Endometrial microvascular endothelial cells (primary cell): ENCODE results near the gene ARPC5L. TPM values are rescaled to one million over a fixed set of nuclear protein-coding genes. Genes with fewer than 3 reads are reported as not detected.
"Not testable (repeated sequence)": the region's sequence is repeated elsewhere in the genome, so short reads cannot be mapped to it uniquely, and the experiment has no call there.

ENCODE experiments used
- in situ Hi-C: cut with HindIII; loops from 2 replicates; pipeline ENCODE4 v1.10.0; 2017; ENCODE audit warnings: low sequenced_read_pairs, low pct_unique_long_range_greater_than_20kb; ENCODE audit errors: inconsistent ontology term
- total RNA-seq: library from RNA; depleted of rRNA; stranded (reverse); fragments of >200 nt; gene quantifications from one replicate; pipeline ENCODE4 v1.2.3, GENCODE V29; 2015; ENCODE audit errors: inconsistent ontology term

Gene ARPC5L
- total RNA-seq, 1 donor from 2014 or later = 48.2 TPM

DNA sequence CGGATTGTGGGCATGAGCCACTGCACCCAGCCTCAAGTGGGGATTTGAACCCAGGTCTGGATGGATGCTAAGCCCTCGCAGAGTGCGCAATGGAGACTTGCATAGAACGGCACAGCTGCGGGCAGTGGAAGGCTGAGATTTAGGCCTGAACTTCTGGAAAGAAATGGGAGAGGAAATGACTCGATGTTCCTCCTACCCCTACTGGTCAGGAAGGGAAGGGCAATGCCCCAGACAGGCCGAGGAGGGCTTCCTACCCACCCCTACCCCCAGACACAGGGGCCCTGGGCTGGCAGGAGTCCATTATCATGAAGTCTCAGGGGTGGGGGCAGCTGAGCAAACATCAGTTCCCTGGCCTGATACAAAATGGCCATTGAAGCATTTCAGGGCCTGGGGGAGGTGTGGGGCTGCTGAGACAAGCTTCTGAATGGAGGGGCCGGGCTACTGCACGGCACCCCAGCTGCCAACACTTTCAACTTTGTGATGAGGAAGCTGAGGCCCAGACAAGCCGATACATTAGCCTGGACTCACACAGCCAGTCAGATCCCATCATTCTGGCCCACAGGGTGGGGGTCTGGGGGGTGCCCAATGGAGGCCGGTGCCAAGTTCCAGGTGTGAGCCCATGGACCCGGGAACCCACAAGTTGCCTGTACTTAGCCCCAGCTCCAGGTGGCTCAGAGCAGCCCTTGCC, 22.2 kb upstream of the ARPC5L start:
- in situ Hi-C loops = no loop called here

DNA sequence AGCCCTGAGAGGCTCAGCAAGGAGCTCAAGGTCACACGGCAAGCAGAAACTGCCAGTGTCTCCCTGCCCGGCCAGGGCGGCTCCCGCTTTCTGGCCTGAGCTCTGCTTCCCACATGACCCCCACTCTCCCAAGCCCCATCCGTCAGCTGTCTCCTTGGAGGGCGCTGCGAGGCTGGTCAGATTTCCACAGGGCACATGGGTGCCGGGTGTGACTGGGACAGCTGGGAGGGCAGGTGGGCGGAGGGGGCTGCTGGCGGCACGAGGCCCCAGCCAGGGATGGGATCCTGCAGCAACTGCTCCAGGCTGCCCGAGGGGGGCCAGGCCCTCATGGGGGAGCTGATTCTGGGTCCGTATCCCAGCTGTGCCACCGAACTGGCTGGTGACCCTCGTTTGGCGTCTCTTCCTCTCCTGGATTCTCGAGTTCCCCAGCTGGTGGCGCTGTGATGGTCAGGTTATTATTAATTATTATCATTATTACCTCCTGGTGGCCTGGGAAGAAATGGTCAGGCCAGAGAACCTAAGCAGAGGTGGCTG, 21.6 kb upstream of the ARPC5L start:
- in situ Hi-C loops = no loop called here

DNA sequence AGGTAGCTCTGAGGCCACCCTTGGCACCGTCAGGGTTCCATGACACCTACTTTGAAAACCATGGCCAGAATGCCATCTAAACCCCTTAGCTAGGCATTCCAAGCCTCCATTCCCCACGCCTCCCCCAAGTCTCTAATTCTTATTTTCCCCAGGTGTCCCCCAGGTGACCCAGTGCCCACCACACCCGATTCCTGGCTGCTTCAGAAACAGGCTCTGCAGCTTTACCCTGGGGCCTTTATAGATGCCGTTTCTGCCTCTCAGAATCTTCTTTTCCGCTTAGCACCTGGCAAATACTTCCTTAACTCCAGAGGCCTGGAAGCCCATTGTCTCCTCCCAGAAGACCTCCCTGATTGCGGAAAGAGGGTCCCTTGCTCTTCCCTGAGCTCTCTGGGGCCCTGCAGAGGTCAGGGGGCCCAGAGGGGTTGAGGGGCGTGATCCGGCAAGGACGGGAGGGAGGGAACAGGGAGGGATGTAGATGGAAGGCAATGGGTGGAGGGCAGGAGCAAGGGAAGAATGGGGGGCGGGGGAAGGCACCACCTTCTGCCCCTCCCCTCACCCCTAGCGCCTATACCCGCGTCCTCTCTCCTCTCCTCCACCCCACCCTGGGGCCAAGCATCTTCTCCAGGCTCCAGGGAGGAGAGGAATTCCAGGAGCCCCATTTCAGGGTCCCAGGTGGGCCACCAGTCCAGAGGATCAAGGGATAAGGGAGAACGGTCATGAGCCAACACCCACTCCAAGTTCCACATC, 20.7 kb upstream of the ARPC5L start:
- in situ Hi-C loops = no loop called here

DNA sequence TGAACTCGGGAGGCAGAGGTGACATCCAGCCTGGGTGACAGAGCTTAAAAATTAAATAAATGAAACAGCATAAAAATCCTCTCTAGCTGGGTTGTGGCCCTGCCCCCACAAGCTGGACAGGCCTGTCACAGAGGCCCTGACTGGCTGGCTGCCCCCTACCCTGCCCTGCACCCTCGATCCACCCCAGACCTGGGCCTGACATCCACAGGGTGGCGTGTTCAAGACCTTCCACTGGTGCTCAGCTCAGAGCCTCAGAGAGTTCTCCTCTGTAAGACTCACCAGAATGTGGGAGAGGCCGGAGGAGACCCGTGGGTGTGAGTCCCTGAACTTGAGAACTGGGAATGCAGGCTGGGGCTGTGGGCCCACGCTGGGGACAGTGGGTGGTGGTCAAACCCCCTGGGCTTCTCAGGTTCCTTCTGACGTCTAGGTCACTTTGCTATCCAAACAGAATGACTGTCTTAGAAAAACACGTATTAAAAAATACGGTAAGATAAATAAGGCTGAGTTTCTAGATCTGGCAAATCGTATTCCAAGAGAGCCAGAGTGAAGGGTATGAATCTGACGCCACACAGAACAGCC, 18.4 kb upstream of the ARPC5L start:
- in situ Hi-C loops = no loop called here

DNA sequence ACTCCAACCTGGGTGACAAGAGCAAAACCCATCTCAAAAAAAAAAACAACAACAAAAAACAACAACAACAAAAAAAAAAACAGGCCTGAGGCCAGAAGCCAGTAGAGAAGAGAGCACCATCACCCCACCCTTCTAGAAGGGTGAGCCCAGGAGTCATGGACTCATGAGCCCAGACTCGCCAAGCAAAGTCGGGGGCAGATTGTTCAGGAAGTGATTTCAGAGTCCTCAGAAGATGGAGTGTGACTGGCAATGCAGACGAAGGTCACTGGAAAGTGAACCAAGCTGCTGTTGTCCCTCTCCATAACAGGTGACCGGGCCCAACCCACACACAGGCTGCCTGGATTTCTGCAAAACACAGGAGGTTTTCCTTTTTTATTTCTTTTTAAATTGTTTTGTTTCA, 17.6 kb upstream of the ARPC5L start:
- in situ Hi-C loops = no loop called here

DNA sequence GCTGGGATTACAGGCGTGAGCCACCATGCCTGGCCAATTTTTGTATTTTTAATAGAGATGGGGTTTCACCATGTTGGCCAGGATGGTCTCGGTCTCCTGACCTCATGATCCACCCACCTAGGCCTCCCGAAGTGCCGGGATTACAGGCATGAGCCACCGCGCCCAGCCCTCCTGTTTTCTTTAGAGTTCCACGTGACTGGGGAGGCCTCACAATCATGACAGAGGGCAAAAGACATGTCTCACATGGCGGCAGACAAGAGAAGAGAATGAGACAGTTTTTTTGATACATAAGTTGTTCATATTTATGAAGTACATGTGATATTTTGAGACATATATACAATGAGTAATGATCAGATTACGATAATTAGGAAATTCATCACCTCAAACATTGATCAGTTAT, 15.5 kb upstream of the ARPC5L start:
- in situ Hi-C loops = not testable (repeated sequence)

DNA sequence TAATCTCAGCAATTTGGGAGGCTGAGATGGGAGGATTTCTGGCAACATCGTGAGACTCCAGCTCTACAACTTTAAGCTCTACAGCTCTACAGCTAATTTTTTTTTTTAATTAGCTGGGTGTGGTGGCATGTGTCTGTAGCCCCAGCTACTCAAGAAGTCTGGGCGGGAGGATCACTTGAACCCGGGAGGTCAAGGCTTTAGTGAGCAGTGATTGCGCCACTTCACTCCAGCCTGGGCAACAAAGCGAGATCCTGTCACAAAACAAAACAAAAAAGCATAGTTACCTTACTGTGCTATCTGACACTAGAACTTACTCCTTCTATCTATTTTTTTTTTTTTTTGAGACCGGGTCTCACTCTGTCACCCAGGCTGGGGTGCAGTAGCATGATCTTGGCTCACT, 15.0 kb upstream of the ARPC5L start:
- in situ Hi-C loops = no loop called here

DNA sequence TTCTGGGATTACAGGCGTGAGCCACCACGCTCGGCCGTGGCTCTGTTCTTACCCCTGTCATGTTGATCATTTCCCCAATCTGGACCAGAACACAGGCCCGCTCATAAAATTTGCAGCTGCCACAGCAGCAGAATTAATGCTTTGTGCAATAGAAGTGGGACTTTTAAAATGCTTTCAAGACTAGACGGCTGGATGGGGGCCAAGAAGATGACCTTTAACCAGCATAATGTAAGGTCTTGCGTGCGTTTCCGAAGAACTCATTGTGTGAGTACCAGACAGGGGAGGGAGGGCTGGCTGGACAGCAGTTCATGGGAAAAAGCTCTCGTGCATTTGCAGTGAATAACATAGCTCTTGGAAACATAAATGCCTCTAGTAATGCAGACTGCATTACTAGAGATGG, 12.1 kb upstream of the ARPC5L start:
- in situ Hi-C loops = loop anchor here (25.0 kb wide), 1 partner anchor 88 kb away; the partner anchor contains the start of gene NR6A1

DNA sequence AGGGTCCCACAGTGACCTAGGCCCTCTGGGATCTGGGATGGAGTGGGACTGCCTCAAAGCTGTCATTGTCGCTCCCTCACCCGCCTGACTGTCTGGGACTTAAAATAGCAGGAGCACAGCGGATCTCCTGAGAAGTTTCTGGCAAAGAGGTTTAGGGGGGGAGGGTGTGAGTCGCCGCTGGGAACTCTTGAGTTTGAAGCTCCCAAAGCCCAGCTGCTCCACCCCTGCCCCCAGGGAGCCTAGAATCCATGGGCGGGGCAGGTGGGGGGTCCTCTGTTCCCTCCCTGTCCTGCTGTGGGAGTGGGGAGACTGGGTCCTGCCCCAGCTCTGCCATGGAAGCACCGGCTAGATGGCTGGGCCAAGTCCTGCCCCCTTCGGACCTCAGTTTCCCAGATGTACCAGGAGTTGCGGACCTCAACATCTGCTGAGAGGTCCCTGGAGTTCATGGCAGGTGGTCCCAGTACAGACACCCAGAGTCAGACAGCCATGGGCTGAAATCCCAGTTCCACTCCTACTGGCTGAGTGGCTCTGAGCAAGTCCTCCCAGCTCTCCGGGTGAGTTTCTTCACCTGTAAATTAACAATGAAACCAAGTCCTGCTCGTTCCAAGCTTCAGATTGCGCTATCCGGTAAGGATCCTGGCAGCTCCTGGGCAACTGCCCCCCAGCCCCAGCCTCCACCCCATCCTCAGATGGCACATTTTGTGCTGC, 9.7 kb upstream of the ARPC5L start:
- in situ Hi-C loops = loop anchor here (25.0 kb wide), 1 partner anchor 90 kb away; the partner anchor contains the start of gene NR6A1

DNA sequence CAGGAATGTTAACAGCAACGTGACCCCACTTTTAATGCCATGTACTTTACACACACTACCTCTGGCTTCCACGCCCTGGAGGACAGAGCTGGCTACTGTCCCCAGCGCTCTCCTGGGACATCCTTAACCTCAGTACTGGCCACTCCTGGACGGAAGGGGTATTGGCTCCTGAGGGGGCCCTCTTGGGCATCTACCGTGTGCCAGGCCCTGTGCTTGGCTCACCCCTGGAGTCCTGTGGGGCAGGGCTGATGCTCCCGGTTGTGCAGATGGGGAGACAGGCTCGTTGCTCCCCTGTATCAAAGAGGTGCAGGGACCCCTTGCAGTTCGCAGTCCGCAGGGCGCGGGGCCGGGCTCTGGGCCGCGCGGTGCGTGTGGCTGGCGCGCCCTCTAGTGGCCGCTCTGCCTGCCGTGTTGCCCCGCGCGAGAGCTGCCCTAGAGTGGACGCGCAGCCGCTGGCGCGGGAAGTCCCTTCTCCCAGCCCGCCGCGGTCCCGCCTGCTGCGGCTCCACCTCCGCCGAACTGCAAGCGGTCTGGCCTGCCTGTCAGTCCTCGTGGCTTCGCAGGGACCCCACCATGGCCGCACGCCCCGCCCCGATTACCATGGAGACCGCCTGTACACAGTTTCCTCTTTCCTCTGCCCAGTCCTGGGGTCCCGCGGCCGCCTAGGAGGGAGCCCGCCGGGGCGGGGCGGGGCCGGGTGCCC, 8.9 kb upstream of the ARPC5L start, which contains the start of gene WDR38:
WDR38 (plus strand) TSS at position 632 of the 703 bp plus-strand sequence. CDS start 72 bp downstream, outside the sequence.
- in situ Hi-C loops = loop anchor here (25.0 kb wide), 1 partner anchor 91 kb away; the partner anchor contains the start of gene NR6A1

DNA sequence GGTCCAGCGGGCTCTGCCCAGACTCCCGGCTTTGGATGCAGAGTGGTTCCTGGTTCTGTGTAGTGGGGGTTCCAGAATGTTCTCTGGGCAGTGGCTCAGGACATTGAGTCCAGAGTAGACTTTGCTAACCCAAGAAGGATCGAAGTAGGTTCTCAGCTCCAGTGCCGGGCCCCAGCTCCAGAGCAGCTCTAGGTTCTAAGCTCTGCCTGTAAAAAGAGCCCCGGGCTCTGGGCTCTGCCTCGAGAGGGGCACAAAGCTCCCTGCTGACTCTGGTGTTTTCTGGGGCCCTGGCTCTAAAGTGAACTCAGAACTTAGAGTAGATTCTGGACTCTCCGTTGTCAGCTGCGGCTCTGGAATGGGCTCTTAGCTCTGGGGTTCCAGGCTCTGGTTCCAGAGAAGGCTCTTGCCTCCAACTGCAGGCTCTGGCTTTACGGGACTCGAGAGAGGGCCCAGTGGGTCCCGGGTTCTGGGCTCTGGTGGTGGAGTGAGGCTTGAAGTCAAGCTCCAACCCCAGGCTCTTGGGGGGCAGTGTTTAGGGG, 8.3 kb upstream of the ARPC5L start:
- in situ Hi-C loops = loop anchor here (25.0 kb wide), 1 partner anchor 91 kb away; the partner anchor contains the start of gene NR6A1

DNA sequence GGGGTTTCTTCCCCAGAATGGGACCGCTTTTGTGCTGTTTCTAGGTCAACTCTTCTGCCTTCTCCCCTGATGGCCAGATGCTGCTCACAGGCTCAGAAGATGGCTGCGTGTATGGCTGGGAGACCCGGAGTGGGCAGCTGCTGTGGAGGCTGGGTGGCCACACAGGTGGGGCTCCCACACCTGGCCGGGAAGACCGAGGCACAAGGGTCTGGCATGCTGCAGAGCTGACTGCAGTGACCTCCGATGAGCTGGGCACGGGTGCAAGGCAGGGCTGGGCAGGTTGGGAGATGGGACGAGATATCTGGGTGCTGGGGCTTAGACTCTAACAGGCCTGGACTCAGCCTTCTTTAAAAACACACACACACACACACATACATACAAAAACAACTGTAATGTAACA, 7.8 kb upstream of the ARPC5L start:
- in situ Hi-C loops = loop anchor here (25.0 kb wide), 1 partner anchor 92 kb away; the partner anchor contains the start of gene NR6A1

DNA sequence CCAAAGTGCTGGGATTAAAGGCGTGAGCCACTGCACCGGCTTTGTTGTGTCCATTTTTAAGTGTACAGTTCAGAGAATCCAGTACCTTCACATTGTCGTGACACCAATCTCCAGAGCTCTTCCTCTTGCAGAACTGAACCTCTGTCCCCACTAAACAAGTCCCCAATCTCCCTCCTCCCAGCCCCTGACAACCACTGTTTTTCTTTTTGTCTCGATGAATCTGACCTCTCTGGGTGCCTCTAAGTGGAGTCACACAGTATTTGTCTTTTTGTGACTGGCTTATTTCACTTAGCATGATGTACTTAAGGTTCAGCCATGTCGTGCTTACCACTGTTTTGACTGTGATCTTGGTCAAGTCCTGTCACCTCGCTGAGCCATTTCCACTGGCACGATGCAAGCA, 7.1 kb upstream of the ARPC5L start:
- in situ Hi-C loops = loop anchor here (25.0 kb wide), 1 partner anchor 93 kb away; the partner anchor contains the start of gene NR6A1

DNA sequence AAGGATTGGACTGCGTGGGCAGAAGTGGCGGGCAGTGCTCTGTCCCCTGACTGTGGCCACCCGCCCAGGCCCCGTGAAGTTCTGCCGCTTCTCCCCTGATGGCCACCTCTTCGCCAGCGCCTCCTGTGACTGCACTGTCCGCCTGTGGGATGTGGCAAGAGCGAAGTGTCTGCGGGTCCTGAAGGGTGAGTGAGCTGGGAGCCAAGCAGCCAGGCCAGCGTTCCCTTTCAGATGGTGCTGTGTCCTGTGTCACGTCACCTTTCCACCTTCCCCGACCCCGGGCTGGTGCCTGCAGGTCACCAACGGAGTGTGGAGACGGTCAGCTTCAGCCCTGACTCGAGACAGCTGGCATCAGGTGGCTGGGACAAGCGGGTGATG, 6.4 kb upstream of the ARPC5L start:
- in situ Hi-C loops = loop anchor here (25.0 kb wide), 1 partner anchor 93 kb away; the partner anchor contains the start of gene NR6A1

DNA sequence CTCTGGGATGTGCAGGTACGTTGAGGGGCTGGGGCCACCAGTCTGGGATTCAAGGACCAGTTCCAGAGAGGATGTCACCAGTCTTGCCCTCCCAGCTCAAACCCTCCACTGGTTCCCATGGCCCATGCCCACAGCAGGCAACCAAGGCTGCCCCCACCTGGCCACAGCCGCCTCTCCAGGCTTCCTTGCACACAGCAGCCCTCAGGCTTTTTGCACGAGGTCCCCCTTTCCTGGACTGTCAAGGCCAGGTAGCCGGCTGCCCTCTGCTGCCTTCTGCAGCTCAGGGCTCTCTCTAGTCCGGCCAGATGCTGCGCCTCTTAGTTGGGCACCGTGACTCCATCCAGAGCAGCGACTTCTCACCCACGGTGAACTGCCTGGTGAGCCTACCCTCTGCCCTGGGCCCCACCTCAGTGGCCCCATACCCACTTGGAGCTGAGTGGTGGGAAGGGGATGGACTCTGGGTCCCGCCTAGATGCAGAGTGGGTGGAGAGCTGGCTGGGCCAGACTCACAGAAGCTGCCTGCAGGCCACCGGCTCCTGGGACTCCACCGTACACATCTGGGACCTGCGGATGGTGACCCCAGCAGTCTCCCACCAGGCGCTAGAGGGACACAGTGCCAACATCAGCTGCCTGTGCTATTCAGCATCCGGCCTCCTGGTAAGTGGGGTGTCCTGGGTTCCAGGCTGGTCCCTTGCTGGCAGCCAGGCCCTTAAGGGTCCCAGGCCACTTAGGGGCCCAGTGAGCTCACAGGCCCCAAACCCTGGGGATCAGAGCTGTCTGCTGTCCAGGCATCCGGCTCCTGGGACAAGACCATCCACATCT, 5.8 kb upstream of the ARPC5L start:
- in situ Hi-C loops = loop anchor here (25.0 kb wide), 1 partner anchor 94 kb away; the partner anchor contains the start of gene NR6A1

DNA sequence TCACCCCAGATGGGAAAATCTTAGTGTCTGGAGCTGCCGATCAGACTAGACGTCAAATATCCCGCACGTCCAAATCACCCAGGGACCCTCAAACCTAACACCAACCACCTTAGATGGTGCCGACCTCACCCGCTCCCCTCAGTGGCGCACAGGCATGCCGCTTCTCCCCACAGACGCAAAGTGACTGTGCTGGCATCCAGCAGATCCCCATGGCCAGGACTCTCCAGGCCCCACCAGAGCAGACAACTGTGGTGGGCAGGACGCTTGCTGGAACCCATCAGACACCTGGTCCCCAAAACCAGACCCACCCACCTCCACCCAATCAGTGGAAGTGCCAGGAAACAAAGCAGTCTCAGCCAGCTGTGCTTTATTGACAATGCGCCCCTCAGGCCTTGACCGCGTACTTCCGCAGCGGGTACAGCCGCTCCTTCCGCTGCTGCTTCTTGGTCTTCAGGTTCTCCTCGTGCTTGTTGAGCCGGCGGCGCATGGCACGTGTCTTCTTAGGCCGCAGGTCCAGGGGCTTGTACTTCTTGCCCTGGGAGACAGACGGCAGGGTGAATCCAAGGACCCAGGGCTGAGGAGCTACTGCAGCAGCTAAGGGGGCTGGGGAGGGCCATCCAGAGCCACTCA, 4.3 kb upstream of the ARPC5L start:
- in situ Hi-C loops = loop anchor here (25.0 kb wide), 1 partner anchor 95 kb away; the partner anchor contains the start of gene NR6A1
